WTC11 (cell line): Measurements from ENCODE around the gene ADM.

Experiments used
- ATF1 ChIP-seq: sonication (generic); formaldehyde crosslinking; IDR thresholded peaks from 2 replicates; pipeline ENCODE4 v1.8.1; 2023; ENCODE audit warnings: mild to moderate bottlenecking, moderate library complexity, missing genetic modification reagents
- ETV6 ChIP-seq: sonication (generic); formaldehyde crosslinking; IDR thresholded peaks from 2 replicates; pipeline ENCODE4 v1.8.1; 2022; ENCODE audit warnings: mild to moderate bottlenecking, missing genetic modification reagents
- SMAD3 ChIP-seq: sonication (generic); formaldehyde crosslinking; IDR thresholded peaks from 2 replicates; pipeline ENCODE4 v1.8.0; 2022; ENCODE audit warnings: missing genetic modification reagents, mild to moderate bottlenecking, borderline replicate concordance
- TCF7 ChIP-seq: sonication (generic); formaldehyde crosslinking; IDR thresholded peaks from 2 replicates; pipeline ENCODE4 v1.8.0; 2022; ENCODE audit warnings: mild to moderate bottlenecking, low read depth, missing genetic modification reagents, moderate library complexity
- ZNF416 ChIP-seq: fragments of 250-450 bp; sonication (Bioruptor Pico); IDR thresholded peaks from 2 replicates; pipeline ENCODE4 v1.9.0; 2021; ENCODE audit warnings: mild to moderate bottlenecking, inconsistent platforms
- ZNF423 ChIP-seq: fragments of 250-450 bp; sonication (Bioruptor Pico); IDR thresholded peaks from 2 replicates; pipeline ENCODE4 v2.1.2; 2022; ENCODE audit warnings: mild to moderate bottlenecking, moderate library complexity
- TF ChIP-seq, protein P1 (sequence below): fragments of 200-600 bp; IDR thresholded peaks from 2 replicates; pipeline ENCODE4 v1.8.0; 2022; ENCODE audit warnings: antibody characterized with exemption
- TF ChIP-seq, protein P2 (sequence below): sonication (generic); formaldehyde crosslinking; conservative IDR thresholded peaks from 2 replicates; pipeline ENCODE4 v1.8.1; 2022; ENCODE audit warnings: mild to moderate bottlenecking, missing genetic modification reagents

DNA sequence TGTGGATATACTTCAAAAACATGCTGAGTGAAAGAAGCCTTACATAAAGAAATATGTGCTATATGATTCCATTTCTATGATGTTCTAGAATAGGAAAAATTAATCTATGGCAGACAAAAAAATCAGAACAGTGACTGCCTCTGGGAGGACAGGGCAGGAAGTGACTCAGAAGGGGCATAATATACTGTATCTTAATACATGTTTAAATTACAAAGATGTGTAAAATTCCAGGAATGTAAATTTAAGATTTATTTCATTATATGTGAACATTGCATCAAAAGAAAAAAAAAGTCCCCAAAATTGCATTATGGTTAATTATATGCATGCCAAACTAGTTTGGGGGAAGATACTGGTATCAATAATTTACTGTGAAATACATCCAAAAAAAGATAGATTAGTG, 43.1 kb upstream of the ADM start:
- TF ChIP-seq TCF7 (CRISPR knock-in tag) = no peak
- TF ChIP-seq, protein P1, sequence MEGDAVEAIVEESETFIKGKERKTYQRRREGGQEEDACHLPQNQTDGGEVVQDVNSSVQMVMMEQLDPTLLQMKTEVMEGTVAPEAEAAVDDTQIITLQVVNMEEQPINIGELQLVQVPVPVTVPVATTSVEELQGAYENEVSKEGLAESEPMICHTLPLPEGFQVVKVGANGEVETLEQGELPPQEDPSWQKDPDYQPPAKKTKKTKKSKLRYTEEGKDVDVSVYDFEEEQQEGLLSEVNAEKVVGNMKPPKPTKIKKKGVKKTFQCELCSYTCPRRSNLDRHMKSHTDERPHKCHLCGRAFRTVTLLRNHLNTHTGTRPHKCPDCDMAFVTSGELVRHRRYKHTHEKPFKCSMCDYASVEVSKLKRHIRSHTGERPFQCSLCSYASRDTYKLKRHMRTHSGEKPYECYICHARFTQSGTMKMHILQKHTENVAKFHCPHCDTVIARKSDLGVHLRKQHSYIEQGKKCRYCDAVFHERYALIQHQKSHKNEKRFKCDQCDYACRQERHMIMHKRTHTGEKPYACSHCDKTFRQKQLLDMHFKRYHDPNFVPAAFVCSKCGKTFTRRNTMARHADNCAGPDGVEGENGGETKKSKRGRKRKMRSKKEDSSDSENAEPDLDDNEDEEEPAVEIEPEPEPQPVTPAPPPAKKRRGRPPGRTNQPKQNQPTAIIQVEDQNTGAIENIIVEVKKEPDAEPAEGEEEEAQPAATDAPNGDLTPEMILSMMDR = no peak
- TF ChIP-seq ETV6 (CRISPR knock-in tag) = no peak
- TF ChIP-seq ZNF416 (CRISPR knock-in tag) = no peak
- no peak for TF ChIP-seq SMAD3 (CRISPR knock-in tag)
- TF ChIP-seq ZNF423 (CRISPR knock-in tag) = no peak
- TF ChIP-seq, protein P2, sequence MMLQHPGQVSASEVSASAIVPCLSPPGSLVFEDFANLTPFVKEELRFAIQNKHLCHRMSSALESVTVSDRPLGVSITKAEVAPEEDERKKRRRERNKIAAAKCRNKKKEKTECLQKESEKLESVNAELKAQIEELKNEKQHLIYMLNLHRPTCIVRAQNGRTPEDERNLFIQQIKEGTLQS = no peak
- no peak for TF ChIP-seq ATF1 (CRISPR knock-in tag)
